NCI-H524 (cell line): ENCODE measurements around the gene GOLGA6L10.
"Not testable (repeated sequence)": the region's sequence is repeated elsewhere in the genome, so short reads cannot be mapped to it uniquely, and the experiment has no call there.

Experiments
- DNase-seq, 2 experiments: peaks; one replicate each; lab custom pipeline; 2025; lab: John Stamatoyannopoulos, UW

Gene GOLGA6L10

DNA sequence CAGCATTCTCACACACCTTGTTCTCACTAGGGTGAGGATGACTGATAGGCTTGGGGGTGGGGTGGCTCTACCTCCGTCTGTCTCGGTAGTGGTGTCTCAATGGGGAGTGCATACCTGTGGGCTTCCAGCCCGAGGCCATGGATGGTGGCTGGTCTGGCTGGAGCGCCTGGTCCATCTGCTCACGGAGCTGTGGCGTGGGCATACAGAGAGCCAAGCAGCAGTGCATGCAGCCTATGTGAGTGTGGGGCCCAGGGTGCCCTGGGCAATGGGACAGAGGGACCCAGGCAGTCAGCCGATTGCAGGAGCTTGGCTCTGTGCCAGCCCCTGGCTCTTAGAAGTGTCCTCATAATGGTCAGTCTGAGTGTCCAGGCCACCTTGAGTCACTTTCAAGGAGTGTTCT, 31.8 kb downstream of the GOLGA6L10 start:
- DNase-seq, result not testable (repeated sequence)

DNA sequence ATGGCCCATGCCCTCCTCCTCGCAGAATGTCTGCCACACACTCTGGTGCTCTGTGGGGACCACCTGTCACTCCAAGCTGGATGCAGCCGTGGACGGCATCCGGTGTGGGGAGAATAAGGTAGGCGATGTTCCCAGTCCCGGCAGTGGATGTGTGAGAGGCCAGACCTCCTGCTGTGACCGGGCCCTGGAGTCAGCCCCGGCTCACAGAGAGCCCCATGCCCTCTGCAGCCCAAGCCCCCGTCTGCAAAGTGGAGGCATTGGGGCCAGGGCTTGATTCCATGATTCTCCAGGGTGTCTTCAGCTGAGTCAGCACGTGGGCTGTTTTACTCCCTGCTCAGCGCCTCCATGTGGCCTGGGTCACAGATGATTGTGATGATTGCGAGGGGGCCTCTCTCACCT, 32.2 kb downstream of the GOLGA6L10 start:
- DNase-seq, result no peak

DNA sequence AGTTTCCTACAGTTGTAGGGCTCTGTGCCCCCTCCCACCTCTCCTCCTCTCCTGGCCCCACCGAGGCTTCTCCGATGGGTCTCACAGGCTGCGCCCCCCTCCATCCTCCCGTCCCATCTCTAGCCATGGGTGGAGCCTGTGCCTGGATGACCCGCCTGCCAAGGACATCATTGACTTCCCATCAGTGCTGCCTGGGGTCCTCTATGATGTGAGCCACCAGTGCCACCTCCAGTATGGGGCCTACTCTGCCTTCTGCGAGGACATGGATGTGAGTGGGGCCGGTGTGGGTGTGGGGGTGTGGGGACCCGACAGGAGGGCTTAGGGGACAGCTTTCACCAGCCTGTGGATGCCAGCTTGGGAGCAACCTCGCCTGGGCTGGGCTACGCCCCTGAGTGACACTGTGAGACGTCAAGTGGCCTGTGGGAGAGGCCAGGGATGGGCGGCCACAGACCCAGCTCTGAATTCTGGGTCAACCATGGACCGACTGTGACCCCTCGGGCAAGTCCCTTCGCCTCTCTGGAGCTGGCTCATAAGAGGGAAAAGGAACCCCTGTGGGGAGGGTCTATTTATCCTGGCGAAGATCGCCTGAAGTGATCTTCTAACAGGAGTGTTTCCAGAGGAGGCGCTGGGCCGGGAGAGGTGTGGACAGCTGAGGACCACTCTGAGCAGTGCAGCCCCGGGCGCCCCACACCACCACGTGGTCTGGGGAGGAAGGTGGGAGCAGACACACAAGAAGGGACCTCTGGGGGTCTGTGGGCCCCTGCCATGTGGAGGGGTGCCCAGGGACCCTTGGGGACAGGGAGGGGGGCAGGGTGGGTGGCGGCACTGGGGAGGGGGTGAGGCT, 32.8 kb downstream of the GOLGA6L10 start:
- DNase-seq, result not testable (repeated sequence)

DNA sequence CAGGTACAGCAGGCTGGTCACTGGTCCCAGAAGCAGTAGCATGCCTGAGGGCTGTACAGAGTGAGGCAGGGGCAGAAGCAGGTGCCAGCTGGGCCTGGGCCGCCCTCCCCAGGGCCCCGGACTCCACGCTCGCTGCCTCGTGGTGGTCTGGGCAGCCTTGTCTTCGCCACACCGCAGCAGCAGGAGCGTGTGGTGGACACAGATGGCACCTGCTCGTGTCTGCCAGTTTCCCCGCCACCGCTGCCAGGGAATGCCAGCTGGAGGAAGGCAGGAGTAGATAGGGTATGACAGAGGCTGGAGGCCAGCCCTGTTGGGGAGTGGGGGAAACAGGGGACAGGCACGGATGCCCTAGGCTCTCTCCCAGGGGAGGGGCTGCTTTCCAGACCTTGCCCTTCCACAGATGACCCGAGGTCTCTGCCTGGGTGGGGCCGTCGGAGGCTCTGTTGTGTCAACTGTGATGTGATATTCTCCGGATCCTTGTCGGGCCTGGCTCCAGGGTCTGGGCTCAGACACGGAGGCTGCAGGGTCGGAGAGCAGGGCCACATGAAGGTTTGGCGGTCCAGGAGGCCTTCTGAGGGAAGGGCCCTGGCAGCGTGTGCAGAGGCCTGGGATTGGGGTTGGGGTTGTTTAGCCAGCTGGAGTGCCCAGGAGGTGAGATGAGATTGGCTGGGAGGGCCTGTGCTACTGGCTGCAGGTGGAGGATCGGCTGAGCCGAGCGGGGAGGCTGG, 33.6 kb downstream of the GOLGA6L10 start:
- no peak for DNase-seq

DNA sequence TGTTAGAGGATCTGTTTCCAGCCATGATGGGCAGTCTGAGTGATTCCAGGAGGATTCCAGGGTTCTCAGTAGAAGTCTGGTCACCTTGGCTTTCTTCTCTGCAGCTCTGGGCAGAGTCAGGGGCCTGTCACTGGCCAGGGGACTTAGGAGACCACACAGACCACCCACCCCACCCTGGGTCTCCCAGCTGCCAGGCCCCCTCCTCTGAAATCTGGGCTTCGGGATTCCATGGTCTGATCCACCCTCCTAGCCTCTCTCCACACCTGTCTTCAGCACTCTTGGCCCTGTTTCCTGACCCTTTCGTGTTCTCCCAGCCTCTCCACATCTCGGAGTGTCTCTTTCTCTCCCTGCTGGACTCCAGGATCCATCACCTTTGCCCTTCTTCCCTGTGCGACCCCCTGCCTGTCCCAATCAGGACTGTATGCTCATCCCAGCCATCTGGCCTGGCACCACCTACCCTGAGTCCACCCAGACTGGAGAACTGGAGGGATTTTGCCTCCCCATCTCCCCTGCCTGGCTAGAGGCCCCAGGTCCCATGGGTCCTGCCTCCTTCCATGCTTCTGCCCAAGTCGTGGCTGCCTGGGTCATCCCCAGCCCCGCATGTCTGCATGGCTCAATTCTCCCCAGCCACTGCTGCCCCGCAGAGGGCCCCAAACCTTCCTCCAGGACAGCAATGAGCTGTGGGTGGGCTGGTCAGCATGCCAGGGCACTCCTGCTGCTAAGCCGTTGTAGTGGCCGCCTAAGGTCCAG, 34.3 kb downstream of the GOLGA6L10 start:
- DNase-seq, result no peak

DNA sequence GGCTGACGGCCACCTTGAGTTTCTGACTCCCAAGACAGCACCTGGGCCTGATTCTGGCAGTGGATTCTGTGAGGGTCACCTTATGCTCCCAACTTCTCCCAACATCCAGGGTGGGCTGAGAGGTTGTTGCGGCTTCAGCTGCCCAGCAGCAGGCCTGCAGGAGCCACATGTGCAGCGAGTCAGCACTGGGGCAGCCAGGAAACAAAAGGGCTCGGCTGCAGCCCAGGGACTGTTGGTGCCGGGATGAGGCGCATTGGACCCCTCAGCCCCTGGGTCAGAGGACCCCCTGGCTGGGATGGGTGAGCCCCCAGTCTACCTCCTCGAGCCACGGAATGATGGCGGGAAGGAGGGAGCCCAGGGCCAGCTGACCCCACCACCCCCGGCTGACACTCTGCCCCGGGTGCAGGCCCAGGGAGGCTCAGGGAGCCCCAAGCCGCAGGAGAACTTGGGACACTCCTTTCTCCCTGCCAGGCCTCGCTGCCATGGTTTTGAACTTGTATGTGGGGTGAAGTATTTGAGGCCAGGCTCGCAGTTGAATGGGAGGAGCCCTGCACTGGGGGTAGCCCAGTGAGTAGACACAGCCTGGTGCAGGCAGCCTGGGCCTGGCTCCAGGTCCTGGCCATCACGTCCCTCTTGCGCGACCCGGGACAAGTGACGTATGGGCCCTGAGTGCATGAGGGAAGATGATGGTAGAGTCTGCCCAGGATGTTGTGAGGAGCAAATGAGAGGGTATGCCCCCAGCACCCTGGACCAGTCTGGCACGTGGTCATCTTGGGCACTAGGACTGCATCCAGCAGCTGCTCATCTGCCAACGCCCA, 35.1 kb downstream of the GOLGA6L10 start:
- not testable (repeated sequence) for DNase-seq

DNA sequence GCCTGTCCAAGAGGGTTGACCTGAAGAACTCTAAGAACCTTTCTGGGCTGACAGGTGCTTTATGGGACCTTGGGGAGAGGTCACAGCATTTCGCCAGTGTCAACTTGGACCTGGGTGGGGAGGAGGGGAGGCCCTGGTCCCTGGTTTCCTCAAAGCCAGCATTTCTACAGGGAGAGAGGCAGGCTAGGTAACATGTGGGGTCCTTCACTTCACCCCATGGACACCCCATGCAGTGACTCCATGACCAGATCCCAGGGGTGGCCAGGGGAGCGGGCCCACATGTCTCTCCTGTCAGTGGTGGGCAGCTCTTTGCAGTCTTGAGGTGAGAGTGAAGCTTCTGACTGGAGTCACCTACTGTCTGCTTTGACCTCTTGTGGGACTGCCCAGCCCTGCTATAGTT, 35.8 kb downstream of the GOLGA6L10 start:
- no peak for DNase-seq

DNA sequence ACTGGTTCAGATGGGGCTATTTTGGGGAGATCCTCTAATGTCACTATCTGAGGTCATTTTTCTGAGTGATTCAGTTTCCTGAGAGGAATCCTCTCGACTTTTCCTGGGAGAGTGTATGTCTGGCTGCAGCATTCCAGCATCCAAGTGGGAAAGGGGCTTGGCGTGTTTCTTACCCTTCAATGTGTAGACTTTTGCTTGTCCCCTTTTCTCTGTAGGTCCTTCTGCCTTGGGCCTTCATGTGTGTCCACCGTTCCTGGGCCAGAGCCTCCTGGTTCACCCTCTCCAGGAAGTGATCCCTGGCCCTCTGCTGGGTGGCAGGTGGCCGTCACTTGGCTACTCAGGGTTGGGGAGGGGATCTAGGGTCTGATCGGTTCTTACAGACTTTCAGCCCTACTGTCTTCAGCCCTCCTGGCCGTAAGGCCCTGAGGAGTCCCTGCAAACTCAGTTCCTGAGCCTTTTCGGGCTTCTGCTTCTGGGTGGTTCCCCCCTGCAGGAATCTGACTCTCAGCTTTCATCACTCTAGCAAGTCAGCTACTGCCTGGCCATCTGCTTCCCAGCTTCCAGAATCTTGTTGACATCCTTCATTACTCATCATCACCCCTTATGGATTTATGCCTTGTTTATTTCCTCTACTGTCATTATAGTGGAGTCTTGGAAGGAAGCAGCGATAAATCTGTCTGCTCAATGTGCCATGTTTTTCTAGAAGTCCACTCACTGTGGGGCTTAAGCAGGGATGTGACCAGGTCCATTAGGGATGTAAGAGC, 36.5 kb downstream of the GOLGA6L10 start:
- peak in 1 of 2 experiments; percentile 60 for DNase-seq

DNA sequence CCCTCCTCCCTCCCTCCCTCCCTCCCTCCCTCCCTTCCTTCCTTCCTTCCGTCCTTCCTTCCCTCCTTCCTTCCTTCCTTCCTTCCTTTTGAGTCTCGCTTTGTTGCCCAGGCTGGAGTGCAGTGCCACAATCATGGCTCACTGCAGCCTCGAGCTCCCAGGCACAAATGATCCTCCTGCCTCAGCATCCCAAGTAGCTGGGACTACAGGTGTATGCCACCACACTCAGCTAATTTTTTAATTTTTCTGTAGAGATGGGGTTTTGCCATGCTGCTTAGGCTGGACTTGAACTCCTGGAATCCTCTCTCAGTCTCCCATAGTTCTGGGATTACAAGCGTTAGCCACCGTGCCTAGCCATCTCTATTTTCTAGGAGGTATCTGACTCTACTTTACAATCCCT, 38.0 kb downstream of the GOLGA6L10 start:
- not testable (repeated sequence) for DNase-seq

DNA sequence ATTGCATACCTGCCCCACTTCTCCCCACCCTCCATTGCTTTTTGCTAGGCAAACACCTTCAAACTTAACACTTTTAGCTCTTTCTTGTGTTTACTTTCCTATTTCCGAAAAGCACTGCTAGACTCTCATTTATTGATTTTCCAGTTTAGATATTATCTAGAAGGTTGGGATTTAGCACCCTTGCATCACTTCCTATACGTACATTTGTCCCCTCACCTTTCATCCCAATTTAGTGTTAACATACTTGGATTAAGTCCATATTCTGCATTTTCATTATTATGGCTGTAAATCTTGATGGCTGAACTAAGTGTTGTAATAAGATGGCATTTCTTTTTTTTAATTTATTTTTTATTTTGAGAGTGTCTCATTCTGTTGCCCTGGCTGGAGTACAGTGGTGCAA, 39.5 kb downstream of the GOLGA6L10 start:
- DNase-seq, result no peak

DNA sequence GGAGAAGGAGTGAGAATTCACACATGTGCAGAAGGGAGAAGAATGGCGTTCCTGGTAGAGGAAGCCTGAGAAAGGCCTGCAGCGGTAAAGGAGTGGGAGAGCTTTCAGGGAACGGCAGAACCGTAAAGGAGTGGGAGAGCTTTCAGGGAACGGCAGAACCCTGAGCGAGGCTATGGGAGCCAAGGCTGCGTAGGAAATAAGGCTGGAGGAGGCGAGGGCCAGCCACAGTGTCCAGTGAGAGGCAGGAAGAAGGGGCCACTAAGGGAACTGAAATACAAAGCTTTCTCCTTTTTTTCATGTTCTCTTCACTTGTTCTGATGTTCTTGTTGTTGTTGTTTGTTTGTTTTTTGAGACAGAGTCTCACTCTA, 41.6 kb downstream of the GOLGA6L10 start:
- no peak for DNase-seq

DNA sequence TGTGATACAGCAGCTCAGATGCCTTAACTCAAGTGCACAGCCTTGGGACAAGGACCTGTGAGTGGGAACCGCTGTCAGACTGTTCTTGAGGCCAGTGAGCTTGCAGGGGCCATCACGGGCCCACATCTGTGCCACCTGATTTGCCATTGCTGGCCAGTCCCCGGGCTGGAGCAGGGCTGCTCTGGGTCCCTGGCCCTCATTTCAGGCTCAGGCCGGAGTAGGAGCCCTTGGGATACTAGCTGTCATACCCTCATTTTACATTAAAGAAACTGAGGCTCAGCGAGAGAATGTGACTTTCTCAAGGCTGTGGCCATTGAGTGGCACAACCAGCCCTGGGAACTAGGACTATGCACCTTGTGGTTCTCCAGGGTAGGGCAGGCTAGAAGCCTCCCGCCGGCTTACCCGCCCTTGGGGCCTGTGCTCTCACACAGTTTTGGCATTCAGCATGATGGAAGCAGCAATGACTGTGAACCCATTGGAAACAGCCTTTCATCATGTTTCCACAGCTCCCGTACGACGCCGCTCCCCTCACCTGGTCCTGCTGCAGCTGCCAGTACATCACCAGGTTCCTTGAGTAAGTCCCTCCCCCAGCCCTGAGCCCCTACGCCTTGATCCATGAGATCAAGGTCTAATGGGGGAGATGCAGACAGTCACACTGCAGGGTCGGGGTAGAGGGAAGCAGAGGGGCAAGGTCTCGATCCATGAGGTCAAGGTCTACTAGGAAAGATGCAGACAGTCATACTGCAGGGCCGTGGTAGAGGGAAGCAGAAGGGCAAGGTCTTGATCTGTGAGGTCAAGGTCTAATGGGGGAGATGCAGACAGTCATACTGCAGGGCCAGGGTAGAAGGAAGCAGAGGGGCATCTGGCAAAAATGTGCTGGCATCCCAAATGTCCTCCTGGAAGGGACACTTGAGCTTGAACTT, 42.2 kb downstream of the GOLGA6L10 start:
- DNase-seq, result no peak

DNA sequence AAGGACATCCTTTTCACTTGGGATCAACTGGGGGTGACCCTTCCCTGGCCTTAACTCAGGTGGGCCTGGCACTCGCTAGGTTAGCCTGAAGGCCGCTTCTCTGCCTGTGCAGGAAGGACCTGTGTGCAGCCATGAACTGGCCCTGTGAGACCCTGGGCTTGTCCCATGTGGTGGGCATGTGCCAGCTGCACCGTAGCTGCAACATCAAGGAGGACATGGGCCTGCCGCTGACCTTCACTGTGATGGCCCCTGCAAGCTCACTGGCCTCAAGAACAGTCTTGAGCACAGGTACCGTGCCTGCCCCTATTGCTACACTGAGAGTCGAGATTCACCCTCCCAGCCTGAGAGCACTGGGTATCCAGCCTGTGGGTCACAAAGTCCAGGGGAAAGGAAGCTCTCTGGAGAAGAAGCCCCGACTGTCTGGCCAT, 43.6 kb downstream of the GOLGA6L10 start:
- no peak for DNase-seq

DNA sequence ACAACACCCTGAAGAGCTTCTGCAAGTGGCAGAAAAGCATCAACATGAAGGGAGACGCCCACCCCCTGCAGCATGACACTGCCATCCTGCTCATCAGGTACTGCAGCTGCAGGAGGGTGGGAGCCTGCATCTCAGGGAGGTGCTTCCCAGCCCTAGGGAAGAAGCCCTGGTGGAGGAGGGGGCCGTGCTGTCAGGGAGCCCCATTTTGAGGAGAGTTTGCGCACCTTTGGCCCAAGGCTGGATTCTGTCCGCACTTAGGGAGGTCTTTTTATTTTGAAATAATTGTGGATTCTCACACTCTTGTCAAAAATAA, 44.5 kb downstream of the GOLGA6L10 start:
- DNase-seq, result no peak

DNA sequence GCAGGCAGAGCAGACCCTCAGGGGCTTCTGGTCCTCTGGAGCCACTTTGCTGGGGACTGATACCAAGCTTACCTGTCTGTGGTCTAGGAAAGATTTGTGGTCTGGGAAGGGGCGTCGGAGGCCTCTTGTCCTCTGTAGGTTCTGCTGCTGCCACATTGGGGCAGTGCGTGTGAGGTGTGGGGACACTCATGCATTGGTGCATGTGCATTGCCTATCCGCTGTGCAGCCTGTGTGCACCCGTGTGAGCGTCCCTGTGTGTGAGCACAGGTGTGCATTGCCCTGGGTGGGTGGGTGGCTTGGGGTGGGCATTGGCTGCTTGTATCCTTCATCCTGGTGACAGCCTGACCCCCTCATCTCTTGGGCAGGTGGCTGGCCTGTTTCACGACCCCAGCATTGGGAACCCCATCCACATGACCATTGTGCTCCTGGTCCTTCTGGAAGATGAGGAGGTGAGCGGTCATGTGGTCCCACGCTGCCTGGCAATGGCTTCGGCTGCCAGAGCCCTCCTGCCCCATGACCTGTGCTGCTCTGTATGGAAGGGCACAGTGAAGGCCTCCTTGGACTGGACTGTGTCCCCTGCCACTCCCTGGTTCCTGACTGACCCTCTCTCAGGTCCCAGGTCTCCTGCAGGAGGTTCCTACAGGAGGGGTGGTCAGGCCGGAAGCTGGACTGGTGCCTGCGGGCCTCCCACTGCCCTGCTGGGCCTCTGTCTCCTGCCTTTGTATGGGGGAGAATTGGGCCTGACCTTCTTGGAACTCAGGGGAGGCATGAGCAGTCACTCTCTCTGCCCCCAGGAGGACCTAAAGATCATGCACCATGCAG, 45.1 kb downstream of the GOLGA6L10 start:
- no peak for DNase-seq

DNA sequence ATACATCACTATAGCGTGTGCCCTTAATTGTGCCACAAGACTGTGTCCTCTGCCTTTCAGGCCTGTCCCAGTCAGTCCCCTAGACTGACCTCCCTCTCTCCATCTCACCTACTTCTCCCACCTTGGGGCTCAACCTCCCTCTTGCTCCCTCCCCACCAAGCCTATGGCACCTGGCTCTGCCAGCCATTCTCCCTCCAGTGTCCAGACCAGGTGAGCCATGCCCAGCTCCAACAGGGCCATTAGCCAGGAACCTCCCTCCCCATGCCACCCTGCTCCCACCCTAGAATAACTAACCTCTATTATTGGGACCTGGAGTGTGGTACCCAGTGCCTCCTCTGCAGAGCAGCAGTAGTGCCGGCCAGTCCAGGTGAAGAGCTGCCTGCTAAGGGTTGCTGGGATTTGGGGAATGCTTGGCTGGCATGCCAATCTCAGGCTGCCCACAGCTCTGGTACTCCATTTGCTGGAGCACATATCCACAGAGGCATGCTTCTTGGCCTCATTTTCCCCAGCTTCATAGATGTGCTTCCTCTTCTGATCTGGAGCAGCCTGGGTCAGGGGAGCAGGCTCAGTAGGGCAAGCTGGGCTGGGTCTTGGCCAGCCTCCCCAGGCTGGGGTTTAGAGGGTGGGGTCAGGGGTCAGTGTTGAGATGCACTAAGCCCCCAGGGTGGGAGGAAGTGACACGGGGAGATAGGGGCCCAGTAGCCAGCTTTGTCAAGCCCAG, 47.8 kb downstream of the GOLGA6L10 start:
- DNase-seq, result no peak

DNA sequence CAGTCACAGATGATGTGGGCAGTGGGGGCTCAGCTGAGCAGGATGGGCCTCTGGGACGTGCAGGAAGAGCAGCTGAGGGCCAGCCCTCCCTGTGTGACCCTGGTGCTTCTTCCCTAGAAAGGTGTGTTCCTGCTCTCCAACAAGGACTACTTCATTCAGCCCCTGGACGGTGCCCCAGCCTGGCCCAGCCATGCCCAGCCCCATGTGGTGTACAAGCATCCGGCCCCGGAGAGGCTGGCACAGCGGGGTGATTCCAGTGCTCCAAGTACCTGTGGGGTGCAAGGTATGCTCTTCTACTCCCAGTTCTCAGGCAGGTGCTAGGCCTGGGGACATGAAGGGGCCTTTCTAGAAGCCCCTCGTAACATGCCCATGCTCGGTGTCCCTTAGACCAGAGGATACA, 48.4 kb downstream of the GOLGA6L10 start:
- DNase-seq, result no peak

DNA sequence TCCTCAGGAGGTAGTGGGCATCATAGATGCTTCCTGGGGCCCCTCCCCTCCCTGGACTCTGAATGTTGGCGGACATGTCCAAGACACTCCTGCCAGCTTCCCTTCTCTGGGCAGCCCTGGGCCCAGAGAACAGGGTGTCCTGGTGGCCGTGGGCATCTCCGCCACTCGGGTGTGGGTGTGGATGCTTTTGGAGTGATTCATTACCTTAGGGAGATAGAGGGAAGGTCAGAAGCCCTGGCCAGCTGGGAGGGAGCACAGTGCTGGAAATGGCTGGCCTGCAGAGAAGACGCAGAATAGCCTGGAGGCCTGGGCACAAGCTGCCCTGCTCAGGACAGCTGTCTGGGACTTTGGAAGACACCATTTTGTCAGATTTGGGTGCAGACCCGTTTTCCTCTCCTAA, 48.9 kb downstream of the GOLGA6L10 start:
- DNase-seq, result not testable (repeated sequence)

DNA sequence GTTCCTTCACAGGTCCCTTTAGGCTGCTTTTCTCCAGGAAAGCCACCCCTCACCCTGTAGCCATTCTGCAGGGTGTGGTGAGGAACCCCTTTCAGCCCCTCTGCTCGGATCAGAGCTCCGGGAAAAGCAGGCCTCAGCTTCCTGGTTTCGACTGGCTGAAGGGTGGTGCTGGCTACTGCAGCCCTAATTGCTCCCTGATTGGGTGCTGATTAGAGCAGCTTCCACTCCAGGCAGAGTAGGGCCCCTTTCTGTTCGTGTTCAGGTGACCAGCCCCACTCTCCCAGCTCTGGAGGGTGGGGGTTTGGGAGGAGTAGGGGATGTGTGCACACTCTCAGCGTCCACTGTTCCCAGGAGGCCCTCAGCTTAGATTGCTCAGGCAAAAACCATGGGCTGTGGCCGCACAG, 49.8 kb downstream of the GOLGA6L10 start:
- not testable (repeated sequence) for DNase-seq
